COLO668 (cell line): ENCODE measurements around the gene HLF.

Experiments
- DNase-seq: peaks from one replicate; lab custom pipeline; 2025; ENCODE audit not compliant: unreplicated experiment; lab: John Stamatoyannopoulos, UW

HLF gene

GRCh38 chr17:55307879-55308278, 43.1 kb downstream of the HLF start:
- no peak for DNase-seq

- no peak for DNase-seq
Measured at GRCh38 chr17:55308613-55309391, 44.0 kb downstream of the HLF start.

- no peak for DNase-seq
Measured at GRCh38 chr17:55311767-55312375, 47.1 kb downstream of the HLF start.

- no peak for DNase-seq
Measured at GRCh38 chr17:55312852-55313251, 48.1 kb downstream of the HLF start.

- DNase-seq: no peak
Measured at GRCh38 chr17:55314061-55314783, 49.5 kb downstream of the HLF start.

- no peak for DNase-seq
Measured at GRCh38 chr17:55314784-55315491, 50.2 kb downstream of the HLF start.

- no peak for DNase-seq
Measured at GRCh38 chr17:55316499-55316898, 51.7 kb downstream of the HLF start.

GRCh38 chr17:55317284-55317683, 52.5 kb downstream of the HLF start:
- DNase-seq: no peak

GRCh38 chr17:55318081-55318480, 53.3 kb downstream of the HLF start:
- no peak for DNase-seq

GRCh38 chr17:55318715-55319487, 54.1 kb downstream of the HLF start:
- no peak for DNase-seq

- DNase-seq: no peak
Measured at GRCh38 chr17:55319933-55320593, 55.3 kb downstream of the HLF start.

GRCh38 chr17:55320594-55321426, 56.0 kb downstream of the HLF start:
- no peak for DNase-seq

GRCh38 chr17:55321427-55322060, 56.8 kb downstream of the HLF start:
- no peak for DNase-seq

GRCh38 chr17:55322453-55322985, 57.8 kb downstream of the HLF start:
- DNase-seq: no peak

- no peak for DNase-seq
Measured at GRCh38 chr17:55323518-55324295, 58.9 kb downstream of the HLF start.

- no peak for DNase-seq
Measured at GRCh38 chr17:55324296-55324978, 59.7 kb downstream of the HLF start.

GRCh38 chr17:55325406-55325805, 60.6 kb downstream of the HLF start:
- no peak for DNase-seq
